NB4 (cell line): ENCODE measurements around the gene CYP8B1.

Source experiments
- DNase-seq: peaks from one replicate; pipeline ENCODE4 v3.0.0; 2010; ENCODE audit warnings: low read depth
- H3K4me3 ChIP-seq: one replicate; pipeline ENCODE4 v1.5.1; 2011; ENCODE audit warnings: mild to moderate bottlenecking, low read depth, low read length, moderate library complexity
- MYC ChIP-seq: IDR thresholded peaks from 2 replicates; pipeline ENCODE4 v1.6.1; 2011; ENCODE audit warnings: low read depth, low read length
- POLR2A ChIP-seq: IDR thresholded peaks from 2 replicates; pipeline ENCODE4 v1.6.1; 2011; ENCODE audit warnings: mild to moderate bottlenecking; ENCODE audit not compliant: insufficient read length; ENCODE audit errors: extremely low read depth
- TF ChIP-seq, protein P1 (sequence below): IDR thresholded peaks from 2 replicates; pipeline ENCODE4 v1.6.1; 2011; ENCODE audit warnings: low read depth, low read length
- TF ChIP-seq, protein P2 (sequence below): IDR thresholded peaks from one replicate; pipeline ENCODE4 v1.5.1; 2012; ENCODE audit warnings: low read depth, low read length

Gene CYP8B1

DNA sequence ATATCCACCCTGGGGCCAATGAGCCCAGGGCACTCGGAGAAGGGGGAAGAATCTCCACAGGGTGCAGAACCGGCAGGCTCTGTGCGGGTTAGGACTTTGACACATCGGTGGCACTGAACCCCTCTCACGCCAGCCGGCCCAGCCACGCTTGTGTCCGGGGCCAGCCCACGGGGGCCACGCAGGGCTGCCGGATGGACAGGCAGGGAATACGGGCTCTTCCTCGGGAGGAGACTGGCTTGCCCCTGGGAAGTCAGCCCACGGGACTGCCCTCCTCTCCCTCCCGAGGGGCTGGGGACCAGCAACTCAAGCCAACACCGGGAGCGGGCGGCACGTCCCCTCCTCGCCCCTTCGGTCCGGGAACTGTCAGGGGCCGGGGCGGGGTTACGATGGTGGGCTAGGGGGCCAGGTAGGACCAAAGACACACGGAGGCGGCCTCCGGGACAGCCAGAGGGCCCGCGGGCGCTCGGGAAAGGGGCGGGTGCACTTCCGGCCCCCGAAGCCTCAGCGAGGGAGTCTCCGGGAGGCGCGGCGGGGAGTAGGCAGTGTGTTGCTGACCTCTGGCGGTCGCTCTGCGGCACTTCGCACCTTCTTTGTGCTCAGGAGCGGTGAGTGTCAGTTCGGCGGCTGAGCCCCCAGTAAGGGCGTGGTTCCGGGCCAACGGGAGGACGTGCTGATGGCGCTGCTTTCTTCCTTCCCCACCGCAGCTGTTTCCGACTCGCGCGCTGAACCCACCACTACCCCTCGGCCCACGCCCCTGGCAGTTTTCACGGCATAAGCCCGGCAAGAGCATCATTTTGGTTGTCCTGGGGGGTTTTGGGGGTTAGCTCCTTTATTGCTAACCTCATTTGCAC lies 5.1 kb upstream of the CYP8B1 start:
- peak; percentile 86 for DNase-seq
- TF ChIP-seq POLR2A = no peak
- TF ChIP-seq, protein P1, sequence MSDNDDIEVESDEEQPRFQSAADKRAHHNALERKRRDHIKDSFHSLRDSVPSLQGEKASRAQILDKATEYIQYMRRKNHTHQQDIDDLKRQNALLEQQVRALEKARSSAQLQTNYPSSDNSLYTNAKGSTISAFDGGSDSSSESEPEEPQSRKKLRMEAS = peak; percentile 37; the same call in 1 of the 2 replicates
- TF ChIP-seq, protein P2, sequence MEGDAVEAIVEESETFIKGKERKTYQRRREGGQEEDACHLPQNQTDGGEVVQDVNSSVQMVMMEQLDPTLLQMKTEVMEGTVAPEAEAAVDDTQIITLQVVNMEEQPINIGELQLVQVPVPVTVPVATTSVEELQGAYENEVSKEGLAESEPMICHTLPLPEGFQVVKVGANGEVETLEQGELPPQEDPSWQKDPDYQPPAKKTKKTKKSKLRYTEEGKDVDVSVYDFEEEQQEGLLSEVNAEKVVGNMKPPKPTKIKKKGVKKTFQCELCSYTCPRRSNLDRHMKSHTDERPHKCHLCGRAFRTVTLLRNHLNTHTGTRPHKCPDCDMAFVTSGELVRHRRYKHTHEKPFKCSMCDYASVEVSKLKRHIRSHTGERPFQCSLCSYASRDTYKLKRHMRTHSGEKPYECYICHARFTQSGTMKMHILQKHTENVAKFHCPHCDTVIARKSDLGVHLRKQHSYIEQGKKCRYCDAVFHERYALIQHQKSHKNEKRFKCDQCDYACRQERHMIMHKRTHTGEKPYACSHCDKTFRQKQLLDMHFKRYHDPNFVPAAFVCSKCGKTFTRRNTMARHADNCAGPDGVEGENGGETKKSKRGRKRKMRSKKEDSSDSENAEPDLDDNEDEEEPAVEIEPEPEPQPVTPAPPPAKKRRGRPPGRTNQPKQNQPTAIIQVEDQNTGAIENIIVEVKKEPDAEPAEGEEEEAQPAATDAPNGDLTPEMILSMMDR = peak; percentile 74
- TF ChIP-seq MYC = peak; percentile 53; the same call in 1 of the 2 replicates
- peak overlapping the region; percentile 34 for H3K4me3 ChIP-seq

DNA sequence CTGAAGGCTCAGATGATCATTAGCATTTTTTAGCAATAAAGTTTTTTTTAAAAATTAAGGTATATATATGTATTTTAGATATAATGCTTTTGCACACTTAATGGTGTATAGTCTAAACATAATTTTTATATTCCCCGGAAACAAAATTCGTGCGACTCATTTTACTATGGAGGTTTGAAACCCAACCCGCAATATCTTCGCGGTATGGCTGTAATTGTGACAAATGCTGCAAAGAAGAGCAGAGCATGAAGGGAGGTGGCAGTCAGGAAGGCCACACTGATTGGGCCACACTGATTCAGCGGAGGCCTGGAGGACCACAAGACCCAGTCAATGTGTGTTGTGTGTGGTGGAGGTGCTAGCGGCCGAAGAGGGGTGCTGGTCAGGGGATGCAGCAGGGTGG lies 4.5 kb upstream of the CYP8B1 start:
- DNase-seq = no peak
- H3K4me3 ChIP-seq = no peak overlapping the region
- TF ChIP-seq MYC (no peak), POLR2A (no peak)
- TF ChIP-seq, protein P1 = no peak
- TF ChIP-seq, protein P2 = no peak

DNA sequence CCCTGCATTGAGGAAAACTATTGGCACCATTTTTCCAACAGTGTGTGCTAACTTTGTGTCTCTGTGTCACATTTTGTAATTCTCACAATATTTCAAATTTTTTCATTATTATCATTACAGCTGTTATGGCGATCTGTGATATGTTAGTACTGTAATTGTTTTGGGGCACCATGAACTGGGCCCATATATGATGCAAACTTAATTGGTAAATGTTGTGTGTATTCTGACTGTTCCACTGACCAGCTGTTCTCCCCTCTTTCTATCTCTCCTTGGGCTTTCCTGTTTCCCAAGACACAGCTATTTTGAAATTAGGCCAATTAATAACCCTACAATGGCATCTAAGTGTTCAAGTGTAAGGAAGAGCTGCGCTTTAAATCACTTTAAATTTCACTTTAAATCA lies 2.2 kb upstream of the CYP8B1 start:
- no peak for DNase-seq
- TF ChIP-seq POLR2A = no peak
- TF ChIP-seq MYC = no peak
- TF ChIP-seq, protein P2 = no peak
- TF ChIP-seq, protein P1 = no peak
- H3K4me3 ChIP-seq = no peak overlapping the region

DNA sequence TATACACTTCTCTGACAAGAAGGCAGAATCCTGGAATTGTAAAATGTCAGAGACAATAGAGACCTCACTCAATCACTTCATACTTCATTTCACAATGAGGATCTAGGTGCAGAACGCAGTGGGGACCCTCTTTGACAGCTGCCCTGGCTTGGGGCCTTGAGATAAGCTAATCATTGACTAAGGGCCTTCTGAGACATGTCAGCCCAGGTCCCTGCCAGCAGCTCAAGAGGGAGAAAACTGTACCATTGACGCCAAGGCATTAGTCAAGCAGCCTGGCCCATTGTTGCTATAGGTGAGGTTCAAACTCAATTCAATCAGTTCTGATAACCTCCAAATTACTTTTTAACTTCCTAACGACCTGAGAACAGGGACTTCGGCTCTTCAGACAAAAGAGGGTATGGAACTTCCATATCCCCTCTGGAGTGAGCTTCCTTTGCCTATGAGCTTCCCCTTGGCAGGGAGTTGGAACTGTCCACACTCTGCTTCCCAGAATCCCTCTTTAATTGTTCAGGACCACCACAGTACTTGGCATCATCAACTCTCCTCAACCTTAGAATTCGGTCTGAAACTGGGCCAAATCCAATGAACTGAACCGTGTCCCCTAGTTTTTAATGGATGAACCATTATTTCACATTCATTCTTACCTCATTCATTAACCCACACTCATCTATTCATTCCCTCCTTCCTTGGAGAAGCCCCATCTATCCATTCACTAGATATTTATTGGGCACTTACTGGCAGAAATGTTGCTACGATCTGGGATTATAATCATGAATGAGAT lies 1.5 kb upstream of the CYP8B1 start:
- TF ChIP-seq, protein P1 = no peak
- TF ChIP-seq, protein P2 = no peak
- TF ChIP-seq MYC (no peak), POLR2A (no peak)
- H3K4me3 ChIP-seq = no peak overlapping the region
- no peak for DNase-seq

DNA sequence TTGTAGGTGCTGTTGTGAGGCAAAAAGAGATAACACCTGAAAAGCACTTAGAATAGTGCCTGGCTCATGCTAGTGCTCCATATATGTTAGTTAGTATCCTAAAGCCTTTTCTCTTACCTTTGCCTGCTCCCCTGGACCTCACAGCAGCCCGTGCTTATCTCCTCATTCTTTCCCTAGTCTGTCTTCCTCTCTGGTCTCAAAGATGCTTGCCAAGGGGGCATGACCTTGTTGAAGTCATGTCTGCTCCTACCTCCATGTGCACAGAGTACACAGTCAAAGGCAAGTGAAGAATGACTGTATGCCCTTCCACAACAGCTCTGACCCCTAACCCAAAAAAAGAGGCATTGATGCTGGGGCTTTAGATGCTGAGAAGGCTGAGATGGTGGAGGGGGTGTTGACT lies 722 bp upstream of the CYP8B1 start:
- TF ChIP-seq POLR2A = no peak
- TF ChIP-seq, protein P2 = no peak
- TF ChIP-seq, protein P1 = no peak
- no peak for TF ChIP-seq MYC
- DNase-seq = no peak
- no peak overlapping the region for H3K4me3 ChIP-seq
